NCI-H748 (cell line): Measurements from ENCODE around the gene SUCLA2.

Experiments
- DNase-seq: peaks from one replicate; lab custom pipeline; 2025; ENCODE audit not compliant: unreplicated experiment; lab: John Stamatoyannopoulos, UW

SUCLA2 gene

DNA sequence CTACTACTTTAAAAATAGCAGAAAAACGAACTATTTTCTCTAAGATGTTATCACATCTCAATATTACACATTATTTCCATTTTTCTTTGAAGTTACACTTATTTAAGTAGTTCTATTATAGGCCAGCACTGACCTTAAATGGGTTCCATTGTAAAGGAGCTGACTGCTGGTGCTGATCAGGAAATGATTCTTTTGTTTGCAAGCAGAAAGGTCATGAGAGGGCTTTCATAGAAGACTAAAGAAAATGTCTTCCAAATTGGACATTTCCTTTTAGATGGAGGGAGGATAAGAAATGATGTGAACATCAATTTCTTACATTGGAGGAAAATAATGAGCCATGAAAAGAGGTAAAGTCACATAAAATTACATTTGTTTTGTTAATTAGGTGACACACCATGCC is 96.2 kb downstream of the SUCLA2 start:
- DNase-seq = no peak

DNA sequence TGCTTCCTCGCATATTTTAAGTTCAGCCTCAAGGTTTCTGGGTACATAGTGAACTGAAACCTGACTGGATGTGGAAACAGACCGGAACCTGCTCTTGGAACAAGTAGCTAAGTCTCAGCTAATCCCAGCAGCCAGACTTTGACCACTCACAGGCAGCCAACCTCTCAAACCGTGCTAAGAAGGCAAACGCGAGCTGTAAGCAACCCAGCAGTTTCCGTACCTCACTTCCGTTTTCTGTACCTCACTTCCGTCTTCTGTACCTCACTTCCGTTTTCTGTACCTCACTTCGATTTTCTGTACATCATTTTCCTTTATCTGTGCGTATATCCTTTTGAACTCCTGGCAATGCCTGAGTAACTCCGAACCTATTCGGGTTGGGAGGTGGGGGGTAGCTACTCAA is 96.8 kb downstream of the SUCLA2 start:
- no peak for DNase-seq

DNA sequence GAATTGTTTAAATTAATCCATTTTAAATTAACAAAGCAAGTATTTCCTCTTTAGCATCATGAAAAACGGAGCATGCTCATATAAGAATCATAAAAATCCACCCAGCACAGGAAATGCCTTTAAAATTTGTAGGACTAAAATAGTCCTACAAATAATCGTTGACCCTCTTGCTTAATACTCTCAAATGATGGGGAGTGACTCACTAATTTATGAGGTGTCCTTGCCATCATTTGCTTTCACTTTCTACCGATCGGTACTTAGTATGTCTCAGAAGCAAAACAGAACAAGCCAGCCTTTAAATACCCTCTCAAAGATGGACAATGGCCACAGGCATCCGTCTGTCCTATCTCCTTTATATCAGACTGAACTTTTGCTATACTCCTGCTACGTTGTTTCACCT is 97.2 kb downstream of the SUCLA2 start:
- DNase-seq = no peak

DNA sequence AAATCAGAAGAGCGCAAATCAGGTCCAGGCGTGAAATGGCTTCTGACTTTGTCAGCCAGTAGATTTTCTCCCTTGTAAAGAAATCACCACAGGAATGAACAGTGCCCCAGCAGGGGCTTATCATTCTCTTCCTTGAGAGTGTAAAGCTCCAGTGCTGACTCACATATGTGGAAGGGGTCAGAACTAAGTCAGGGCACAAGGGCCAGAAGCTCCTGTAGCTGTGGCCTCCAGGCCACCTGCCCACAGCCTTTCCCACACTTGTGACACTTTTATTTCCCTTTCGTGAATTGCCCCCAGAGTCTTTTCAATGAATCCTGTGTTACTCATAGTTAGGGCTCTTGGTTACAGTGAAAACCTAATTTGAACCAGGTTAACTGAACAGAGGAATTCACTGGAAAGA is 99.6 kb downstream of the SUCLA2 start:
- no peak for DNase-seq

DNA sequence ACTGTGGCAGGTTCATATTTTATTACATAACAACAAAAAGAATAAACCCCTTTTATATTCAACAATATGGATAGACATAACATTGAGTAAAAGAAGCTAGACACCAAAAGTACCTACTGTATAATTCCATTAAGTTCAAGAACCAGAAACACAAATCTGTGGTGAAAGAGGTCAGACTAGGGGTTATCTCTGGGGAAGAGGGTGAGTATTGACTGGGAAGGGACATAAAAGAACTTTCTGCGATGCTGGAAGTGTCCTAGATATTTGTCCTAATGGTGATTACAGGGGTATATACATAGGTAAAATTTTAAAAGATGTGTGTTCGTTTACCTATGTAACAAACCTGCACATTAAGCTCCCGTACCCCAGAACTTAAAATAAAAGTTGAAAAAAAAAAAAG is 103.0 kb downstream of the SUCLA2 start:
- no peak for DNase-seq

DNA sequence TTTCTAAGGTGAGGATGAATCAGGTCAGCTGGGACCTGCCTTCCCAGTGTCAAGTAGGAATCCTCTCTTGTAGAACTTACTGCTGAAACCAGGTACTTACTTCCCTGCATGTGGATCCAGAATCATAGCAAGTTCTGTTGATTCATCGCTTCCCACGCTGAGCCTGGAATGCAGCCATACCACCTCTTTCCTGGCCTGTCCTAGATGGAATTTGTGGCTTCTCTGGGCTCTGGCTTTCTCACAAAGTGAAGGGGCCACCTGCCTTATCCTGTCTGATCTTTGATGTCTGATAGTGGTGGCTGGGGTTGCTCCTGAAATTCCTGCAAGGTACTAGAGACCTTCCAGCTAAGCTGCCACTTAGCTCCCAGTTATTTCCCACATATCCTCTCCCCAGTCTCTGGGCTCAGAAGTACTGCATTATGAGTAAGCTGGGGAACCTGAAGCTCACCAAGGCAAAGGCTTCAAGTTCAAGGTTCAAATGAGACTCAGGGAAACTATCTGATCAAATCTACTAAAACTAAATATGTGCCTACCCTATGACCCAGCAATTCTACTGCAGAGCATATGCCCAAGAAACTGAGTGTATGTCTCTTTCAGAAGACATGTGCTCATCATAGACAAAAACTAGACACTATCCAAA is 103.5 kb downstream of the SUCLA2 start:
- DNase-seq = no peak

DNA sequence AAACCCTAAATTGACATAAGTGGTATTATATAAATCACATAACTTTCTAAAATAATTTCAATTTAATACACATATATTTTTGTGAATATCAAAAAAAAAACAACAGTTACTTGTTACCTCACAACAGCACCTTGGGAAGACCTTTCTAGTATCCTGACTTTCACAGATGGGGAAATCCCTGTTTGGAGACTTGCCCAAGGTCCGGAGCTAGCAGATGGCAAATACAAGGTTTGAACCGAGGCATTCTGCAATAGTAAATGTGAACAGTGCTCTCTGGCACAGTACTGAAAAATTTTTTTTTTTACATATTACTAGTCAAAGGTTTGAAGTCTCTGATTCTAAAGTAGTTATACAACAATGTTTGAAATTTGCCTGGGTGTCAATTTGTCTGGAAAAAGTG is 104.5 kb downstream of the SUCLA2 start:
- no peak for DNase-seq

DNA sequence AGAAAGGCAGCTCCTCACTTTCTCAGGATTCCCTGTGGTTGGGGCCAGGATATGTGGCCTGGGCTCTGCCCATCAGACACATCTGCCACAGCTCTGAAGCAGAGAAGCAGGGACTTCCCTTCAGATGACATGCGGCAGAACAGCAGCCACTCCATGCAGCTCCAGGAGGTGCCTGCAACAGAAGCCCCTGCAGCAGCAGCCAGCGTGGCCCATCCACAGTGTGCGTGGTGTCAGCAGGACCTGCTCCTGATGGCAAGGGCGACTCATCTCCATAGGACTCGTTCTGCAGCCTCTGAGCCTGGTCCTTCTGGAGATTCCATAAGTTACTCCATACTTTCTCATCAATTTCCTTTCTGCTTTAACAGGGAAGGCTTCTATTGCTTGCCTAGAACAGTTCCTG is 105.0 kb downstream of the SUCLA2 start:
- no peak for DNase-seq

DNA sequence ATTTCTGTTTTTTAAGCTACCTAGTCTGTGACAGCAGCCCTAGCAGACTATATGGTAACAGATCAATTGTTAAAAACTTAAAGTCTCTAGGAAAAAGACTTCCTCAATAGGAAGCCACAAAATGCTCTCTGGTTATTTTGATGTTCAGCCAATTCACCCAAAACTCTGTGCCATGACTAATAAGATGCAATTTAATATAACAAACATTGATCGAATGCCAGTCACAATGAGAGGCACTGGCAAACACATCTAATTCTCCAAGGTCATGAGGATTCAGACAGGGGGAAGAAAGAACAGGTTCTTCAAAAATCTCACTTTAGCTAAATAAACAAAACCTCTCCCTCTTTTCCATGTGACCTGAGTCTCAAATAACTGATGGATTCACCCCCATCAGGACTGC is 107.5 kb downstream of the SUCLA2 start:
- DNase-seq = no peak
